ENCODE measurements around the gene DNAJB13.

Gene DNAJB13

DNA sequence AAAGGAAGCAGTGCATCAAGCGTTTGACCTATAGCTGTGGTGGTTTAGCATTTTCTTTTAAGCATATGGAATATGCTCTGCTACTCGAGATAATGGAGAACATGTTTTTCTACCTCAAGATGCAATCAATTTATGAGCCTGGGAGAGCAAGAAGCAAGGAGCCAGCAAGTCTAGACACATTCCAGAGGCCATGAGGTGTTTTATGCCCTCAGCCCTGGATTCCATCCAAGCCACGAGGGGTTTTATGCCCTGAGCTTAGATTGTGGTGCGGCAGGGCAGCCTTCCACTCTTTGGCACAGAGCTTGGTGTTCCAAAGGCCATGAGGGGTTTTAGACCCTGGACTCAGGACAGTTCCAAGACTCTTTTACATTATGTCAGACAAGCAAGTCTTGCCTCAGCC is 11.7 kb upstream of the DNAJB13 start:
- no peak overlapping the region for H3K27ac ChIP-seq (ENCODE audit: low read depth, low read length)
- H3K36me3 ChIP-seq (ENCODE audit: control insufficient read depth, low read length) = no peaks in the 10 kb centered on the region
- no peaks in the 10 kb centered on the region for H4K20me1 ChIP-seq (ENCODE audit: control insufficient read depth, insufficient read depth, low read depth, low read length)
- no peaks in the 10 kb centered on the region for H3K79me2 ChIP-seq (ENCODE audit: control insufficient read depth, low read length)
- no peaks in the 10 kb centered on the region for H3K27me3 ChIP-seq (ENCODE audit: control insufficient read depth, low read length)
- no peaks in the 10 kb centered on the region for H3K4me1 ChIP-seq (ENCODE audit: control insufficient read depth, low read length)
- no peaks in the 10 kb centered on the region for H3F3A ChIP-seq (ENCODE audit: control insufficient read depth, insufficient read depth)
- H3K4me3 ChIP-seq (ENCODE audit: low read length) = no peak overlapping the region
- H3K4me2 ChIP-seq (ENCODE audit: low read length) = no peak overlapping the region
- TF ChIP-seq CTCF (IDR thresholded peaks at IDR 0.05; ENCODE audit: low read depth, low read length, poor library complexity, severe bottlenecking) (no peak), EZH2phosphoT487 (IDR thresholded peaks at IDR 0.05; ENCODE audit: borderline replicate concordance, low read length) (no peak)
- no peaks in the 10 kb centered on the region for H3K9me2 ChIP-seq (replicated peaks; ENCODE audit: control insufficient read depth, low read length)
- H3K9me3 ChIP-seq (ENCODE audit: control insufficient read depth, insufficient read depth, low read length) = peaks cover 5% of the 10 kb centered on the region; the same call in 1 of the 2 replicates

- Histone ChIP-seq H3K36me3 (ENCODE audit: control insufficient read depth, low read length) (no peaks in the 10 kb centered on the region), H3K27me3 (ENCODE audit: control insufficient read depth, low read length) (no peaks in the 10 kb centered on the region), H3K4me3 (ENCODE audit: low read length) (no peak overlapping the region), H3K9me3 (ENCODE audit: control insufficient read depth, insufficient read depth, low read length) (peaks cover 5% of the 10 kb centered on the region; the same call in 1 of the 2 replicates), H3K4me1 (ENCODE audit: control insufficient read depth, low read length) (no peaks in the 10 kb centered on the region), H3K4me2 (ENCODE audit: low read length) (no peak overlapping the region), H4K20me1 (ENCODE audit: control insufficient read depth, insufficient read depth, low read depth, low read length) (no peaks in the 10 kb centered on the region), H3K9me2 (replicated peaks; ENCODE audit: control insufficient read depth, low read length) (no peaks in the 10 kb centered on the region), H3K27ac (ENCODE audit: low read depth, low read length) (no peak overlapping the region), H3K79me2 (ENCODE audit: control insufficient read depth, low read length) (no peaks in the 10 kb centered on the region), H3F3A (ENCODE audit: control insufficient read depth, insufficient read depth) (no peaks in the 10 kb centered on the region)
- TF ChIP-seq CTCF (IDR thresholded peaks at IDR 0.05; ENCODE audit: low read depth, low read length, poor library complexity, severe bottlenecking) = no peak
- TF ChIP-seq EZH2phosphoT487 (IDR thresholded peaks at IDR 0.05; ENCODE audit: borderline replicate concordance, low read length) = no peak
Measured at GRCh38 chr11:73940801-73941570, 9.8 kb upstream of the DNAJB13 start.

- H3K4me1 ChIP-seq (ENCODE audit: control insufficient read depth, low read length) = no peaks in the 10 kb centered on the region
- H3K27ac ChIP-seq (ENCODE audit: low read depth, low read length) = no peak overlapping the region
- H3K9me3 ChIP-seq (ENCODE audit: control insufficient read depth, insufficient read depth, low read length) = peaks cover 5% of the 10 kb centered on the region; the same call in 1 of the 2 replicates
Measured at GRCh38 chr11:73942010-73942409, 8.8 kb upstream of the DNAJB13 start.

More at GRCh38 chr11:73942010-73942409, 8.8 kb upstream of the DNAJB13 start:
- H3K79me2 ChIP-seq (ENCODE audit: control insufficient read depth, low read length) = no peaks in the 10 kb centered on the region
- no peaks in the 10 kb centered on the region for H3K27me3 ChIP-seq (ENCODE audit: control insufficient read depth, low read length)
- H3K4me3 ChIP-seq (ENCODE audit: low read length) = no peak overlapping the region
- TF ChIP-seq EZH2phosphoT487 (IDR thresholded peaks at IDR 0.05; ENCODE audit: borderline replicate concordance, low read length) (no peak), CTCF (IDR thresholded peaks at IDR 0.05; ENCODE audit: low read depth, low read length, poor library complexity, severe bottlenecking) (no peak)
- H3F3A ChIP-seq (ENCODE audit: control insufficient read depth, insufficient read depth) = no peaks in the 10 kb centered on the region
- no peaks in the 10 kb centered on the region for H3K36me3 ChIP-seq (ENCODE audit: control insufficient read depth, low read length)
- H3K4me2 ChIP-seq (ENCODE audit: low read length) = no peak overlapping the region
- no peaks in the 10 kb centered on the region for H4K20me1 ChIP-seq (ENCODE audit: control insufficient read depth, insufficient read depth, low read depth, low read length)
- no peaks in the 10 kb centered on the region for H3K9me2 ChIP-seq (replicated peaks; ENCODE audit: control insufficient read depth, low read length)

All from DOHH2 (cell line).